PC-9 (cell line): Measurements from ENCODE around the gene PRPF8.

Experiments
- EZH2 ChIP-seq: fragments of 200-600 bp; sonication (generic); IDR thresholded peaks from 2 replicates; pipeline ENCODE4 v1.8.0; 2017; ENCODE audit warnings: antibody characterized with exemption, low read depth
- TF ChIP-seq, protein P1 (sequence below): fragments of 200-600 bp; sonication (generic); conservative IDR thresholded peaks from 2 replicates; pipeline ENCODE4 v1.6.1; 2017; ENCODE audit warnings: mixed run types, antibody characterized with exemption, mild to moderate bottlenecking, moderate library complexity

- TF ChIP-seq, protein P1, sequence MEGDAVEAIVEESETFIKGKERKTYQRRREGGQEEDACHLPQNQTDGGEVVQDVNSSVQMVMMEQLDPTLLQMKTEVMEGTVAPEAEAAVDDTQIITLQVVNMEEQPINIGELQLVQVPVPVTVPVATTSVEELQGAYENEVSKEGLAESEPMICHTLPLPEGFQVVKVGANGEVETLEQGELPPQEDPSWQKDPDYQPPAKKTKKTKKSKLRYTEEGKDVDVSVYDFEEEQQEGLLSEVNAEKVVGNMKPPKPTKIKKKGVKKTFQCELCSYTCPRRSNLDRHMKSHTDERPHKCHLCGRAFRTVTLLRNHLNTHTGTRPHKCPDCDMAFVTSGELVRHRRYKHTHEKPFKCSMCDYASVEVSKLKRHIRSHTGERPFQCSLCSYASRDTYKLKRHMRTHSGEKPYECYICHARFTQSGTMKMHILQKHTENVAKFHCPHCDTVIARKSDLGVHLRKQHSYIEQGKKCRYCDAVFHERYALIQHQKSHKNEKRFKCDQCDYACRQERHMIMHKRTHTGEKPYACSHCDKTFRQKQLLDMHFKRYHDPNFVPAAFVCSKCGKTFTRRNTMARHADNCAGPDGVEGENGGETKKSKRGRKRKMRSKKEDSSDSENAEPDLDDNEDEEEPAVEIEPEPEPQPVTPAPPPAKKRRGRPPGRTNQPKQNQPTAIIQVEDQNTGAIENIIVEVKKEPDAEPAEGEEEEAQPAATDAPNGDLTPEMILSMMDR: no peak
- no peak for TF ChIP-seq EZH2
These were observed 30.5 kb upstream of the PRPF8 start for GRCh38 chr17:1714980-1715802.
